GM19455 (cell line): ENCODE measurements around the gene PTPN1.
"Not testable (repeated sequence)": the region's sequence is repeated elsewhere in the genome, so short reads cannot be mapped to it uniquely, and the experiment has no call there.

Experiments used
- ATAC-seq: cut with Tn5 transposase; IDR thresholded peaks from one replicate; pipeline ENCODE4 v1.9.1; 2021; ENCODE audit not compliant: unreplicated experiment

The PTPN1 gene

GRCh38 chr20:50587291-50587961 lies 77.2 kb downstream of the PTPN1 start:
- ATAC-seq = no peak

GRCh38 chr20:50588034-50588736 lies 78.0 kb downstream of the PTPN1 start:
- ATAC-seq = no peak

GRCh38 chr20:50589548-50590347 lies 79.6 kb downstream of the PTPN1 start:
- ATAC-seq = no peak

GRCh38 chr20:50590348-50590664 lies 80.1 kb downstream of the PTPN1 start:
- no peak for ATAC-seq

- ATAC-seq = no peak
Observed at GRCh38 chr20:50591233-50591852, 81.2 kb downstream of the PTPN1 start.

- no peak for ATAC-seq
Observed at GRCh38 chr20:50592282-50593004, 82.3 kb downstream of the PTPN1 start.

GRCh38 chr20:50593005-50593335 lies 82.8 kb downstream of the PTPN1 start:
- ATAC-seq = no peak

- ATAC-seq = no peak
Observed at GRCh38 chr20:50594231-50594590, 84.0 kb downstream of the PTPN1 start.

- ATAC-seq = no peak
Observed at GRCh38 chr20:50594591-50595432, 84.6 kb downstream of the PTPN1 start.

GRCh38 chr20:50595433-50595895 lies 85.3 kb downstream of the PTPN1 start:
- no peak for ATAC-seq

GRCh38 chr20:50595988-50596693 lies 86.0 kb downstream of the PTPN1 start:
- no peak for ATAC-seq

- no peak for ATAC-seq
Observed at GRCh38 chr20:50596694-50597021, 86.5 kb downstream of the PTPN1 start.

- ATAC-seq = no peak
Observed at GRCh38 chr20:50597406-50597969, 87.3 kb downstream of the PTPN1 start.

GRCh38 chr20:50598074-50598473 lies 87.9 kb downstream of the PTPN1 start:
- no peak for ATAC-seq

- not testable (repeated sequence) for ATAC-seq
Observed at GRCh38 chr20:50598768-50599167, 88.6 kb downstream of the PTPN1 start.

GRCh38 chr20:50600281-50600895 lies 90.2 kb downstream of the PTPN1 start:
- no peak for ATAC-seq

GRCh38 chr20:50601511-50602431 lies 91.6 kb downstream of the PTPN1 start:
- ATAC-seq = no peak
